Right atrium auricular region (tissue), 2 donors: ENCODE data around the gene CREBRF. TPM values are rescaled to one million over a fixed set of nuclear protein-coding genes. Genes with fewer than 3 reads are reported as not detected.
A peak's percentile ranks its signal among the peaks of the same experiment; 100 is the strongest.
"Not testable (repeated sequence)": the region's sequence is repeated elsewhere in the genome, so short reads cannot be mapped to it uniquely, and the experiment has no call there.

Experiments
- DNase-seq: peaks from one replicate; pipeline ENCODE4 v3.0.0-alpha.2; 2019; ENCODE audit warnings: low spot score
- H3K27ac ChIP-seq, 2 donors: fragments of 200-600 bp; sonication (generic); 1 replicate in 1 of 2; 2 replicates in 1 of 2; pipeline ENCODE4 v1.5.1; 2016 to 2019
- H3K27me3 ChIP-seq, 2 donors: fragments of 200-600 bp; sonication (generic); one replicate each; pipeline versions ENCODE4 v1.5.1 to v1.6.0; 2017 to 2019
- H3K36me3 ChIP-seq: fragments of 200-600 bp; sonication (generic); one replicate; pipeline ENCODE4 v1.5.1; 2016
- H3K4me1 ChIP-seq, 2 donors: fragments of 200-600 bp; sonication (generic); one replicate each; pipeline versions ENCODE4 v1.5.1 to v1.6.0; 2017 to 2019
- H3K4me3 ChIP-seq, 2 donors: fragments of 200-600 bp; sonication (generic); 1 replicate in 1 of 2; 2 replicates in 1 of 2; pipeline ENCODE4 v1.5.1; 2017 to 2019; ENCODE audit warnings: mild to moderate bottlenecking in 1 of 2, moderate library complexity in 1 of 2
- H3K9me3 ChIP-seq, 2 donors: fragments of 200-600 bp; sonication (generic); one replicate each; pipeline ENCODE4 v1.5.1; 2019
- CTCF ChIP-seq, 2 donors: fragments of 200-600 bp; sonication (generic); IDR thresholded peaks; one replicate each; pipeline ENCODE4 v1.5.1; 2019; ENCODE audit warnings: antibody characterized with exemption in 2 of 2
- total RNA-seq, 2 donors: library from RNA; depleted of rRNA; stranded (reverse); fragments of >200 nt; gene quantifications; one replicate each; pipeline ENCODE4 v1.1.0, GENCODE V29; 2016

CREBRF gene
- total RNA-seq, 2 donors from 2014 or later = 20.9 to 22.5 TPM

- TF ChIP-seq CTCF (IDR thresholded peaks at IDR 0.05) = no peak
- Histone ChIP-seq H3K9me3 (no peaks in the 10 kb centered on the region), H3K27ac (peak overlapping the region; percentile 19 to 61), H3K27me3 (no peaks in the 10 kb centered on the region), H3K4me3 (no peak overlapping the region), H3K4me1 (peaks cover 0 to 32% of the 10 kb centered on the region in 2 donors), H3K36me3 (peaks cover 26% of the 10 kb centered on the region)
- DNase-seq = no peak
Observed at GRCh38 chr5:173020154-173020581, 36.0 kb upstream of the CREBRF start.

- TF ChIP-seq CTCF (IDR thresholded peaks at IDR 0.05) = no peak
- Histone ChIP-seq H3K27me3 (no peaks in the 10 kb centered on the region), H3K27ac (peak overlapping the region; percentile 19 to 61), H3K4me3 (no peak overlapping the region), H3K4me1 (peaks cover 0 to 28% of the 10 kb centered on the region in 2 donors), H3K36me3 (peaks cover 26% of the 10 kb centered on the region), H3K9me3 (no peaks in the 10 kb centered on the region)
- peak; percentile 67 for DNase-seq
Observed at GRCh38 chr5:173020643-173021042, 35.5 kb upstream of the CREBRF start.

GRCh38 chr5:173025651-173026050 is 30.5 kb upstream of the CREBRF start:
- no peak for TF ChIP-seq CTCF (IDR thresholded peaks at IDR 0.05)
- Histone ChIP-seq H3K9me3 (no peaks in the 10 kb centered on the region), H3K4me3 (no peak overlapping the region), H3K27me3 (no peaks in the 10 kb centered on the region), H3K36me3 (peaks cover 19% of the 10 kb centered on the region), H3K4me1 (peaks cover 0 to 32% of the 10 kb centered on the region in 2 donors), H3K27ac (no peak overlapping the region)
- no peak for DNase-seq

- Histone ChIP-seq H3K36me3 (no peaks in the 10 kb centered on the region), H3K9me3 (no peaks in the 10 kb centered on the region), H3K4me1 (peaks cover 0 to 32% of the 10 kb centered on the region in 2 donors), H3K27me3 (no peaks in the 10 kb centered on the region), H3K4me3 (no peak overlapping the region), H3K27ac (no peak overlapping the region)
- no peak for DNase-seq
- TF ChIP-seq CTCF (IDR thresholded peaks at IDR 0.05) = no peak
Observed at GRCh38 chr5:173027905-173028304, 28.2 kb upstream of the CREBRF start.

- TF ChIP-seq CTCF (IDR thresholded peaks at IDR 0.05) = no peak
Observed at GRCh38 chr5:173028811-173029327, 27.3 kb upstream of the CREBRF start.

GRCh38 chr5:173029499-173029921 is 26.6 kb upstream of the CREBRF start:
- H3K9me3 ChIP-seq = no peaks in the 10 kb centered on the region
- DNase-seq = no peak
- H3K27ac ChIP-seq = peak overlapping the region; percentile 69 to 71
- no peaks in the 10 kb centered on the region for H3K27me3 ChIP-seq
- no peak for TF ChIP-seq CTCF (IDR thresholded peaks at IDR 0.05)
- peaks cover 1% of the 10 kb centered on the region for H3K36me3 ChIP-seq
- peaks cover 0 to 32% of the 10 kb centered on the region in 2 donors for H3K4me1 ChIP-seq
- H3K4me3 ChIP-seq = no peak overlapping the region

More at GRCh38 chr5:173028811-173029327, 27.3 kb upstream of the CREBRF start:
- no peak for DNase-seq
- Histone ChIP-seq H3K27me3 (no peaks in the 10 kb centered on the region), H3K9me3 (no peaks in the 10 kb centered on the region), H3K4me3 (no peak overlapping the region), H3K4me1 (peaks cover 0 to 32% of the 10 kb centered on the region in 2 donors), H3K27ac (peak overlapping the region; percentile 69 to 71), H3K36me3 (no peaks in the 10 kb centered on the region)

GRCh38 chr5:173032096-173032495 is 24.1 kb upstream of the CREBRF start:
- DNase-seq = not testable (repeated sequence)

More at GRCh38 chr5:173032096-173032495, 24.1 kb upstream of the CREBRF start:
- H3K4me1 ChIP-seq = peaks cover 0 to 45% of the 10 kb centered on the region in 2 donors
- not testable (repeated sequence) for H3K4me3 ChIP-seq, H3K27ac ChIP-seq, H3K27me3 ChIP-seq, H3K9me3 ChIP-seq
- peaks cover 17% of the 10 kb centered on the region for H3K36me3 ChIP-seq
